Right ventricle myocardium inferior (tissue), 1 donor: ENCODE measurements around the gene RNF130. TPM values are rescaled to one million over a fixed set of nuclear protein-coding genes. Genes with fewer than 3 reads are reported as not detected.
"Not testable (repeated sequence)": the region's sequence is repeated elsewhere in the genome, so short reads cannot be mapped to it uniquely, and the experiment has no call there.

ENCODE experiments used
- ATAC-seq: fragments of 200-7000 bp; cut with Tn5 transposase; one replicate; pipeline ENCODE4 v1.9.1; 2020; ENCODE audit warnings: mild to moderate bottlenecking, moderate library complexity
- DNase-seq: peaks from one replicate; pipeline ENCODE4 v3.0.0; 2021; ENCODE audit errors: missing footprints
- intact Hi-C: fragments of 100-400 bp; cut with DNase I; formaldehyde crosslinking; loops from one replicate; pipeline ENCODE4 v1.11.0; 2022
- total RNA-seq: library from RNA; stranded (reverse); fragmentation: NEBNext Ultra II Directional; extraction: Animal tissue kit (Norgen Biotek cat#: 25700); gene quantifications from one replicate; pipeline ENCODE4 v1.2.1, GENCODE V29; 2021
- donor health status: DM: no; HTN: yes; CAD: no; lungs with severe emphysema.

RNF130 gene
- total RNA-seq, 1 donor from 2014 or later = 51.2 TPM

DNA sequence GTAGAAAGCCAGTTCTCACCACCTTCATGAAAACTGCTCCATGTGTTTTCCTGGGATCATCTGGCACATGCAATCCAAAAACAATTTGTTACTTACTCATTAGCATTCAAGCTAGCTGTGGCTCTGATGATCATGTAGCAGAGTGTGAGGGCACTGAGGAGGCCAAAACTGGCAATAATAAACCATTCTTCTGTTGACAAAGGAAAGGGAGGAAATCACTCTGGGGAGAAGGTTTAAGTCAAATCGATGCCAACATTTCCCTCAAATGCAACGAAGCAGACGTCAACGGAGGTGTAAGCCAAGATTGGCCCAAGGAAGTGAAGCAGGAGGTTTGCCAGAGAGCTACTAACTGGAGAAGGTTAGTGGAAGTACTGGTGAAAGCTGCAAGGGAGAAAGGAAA lies 108.2 kb downstream of the RNF130 start:
- intact Hi-C loops = no loop called here
- ATAC-seq (no peak), DNase-seq (no peak)

DNA sequence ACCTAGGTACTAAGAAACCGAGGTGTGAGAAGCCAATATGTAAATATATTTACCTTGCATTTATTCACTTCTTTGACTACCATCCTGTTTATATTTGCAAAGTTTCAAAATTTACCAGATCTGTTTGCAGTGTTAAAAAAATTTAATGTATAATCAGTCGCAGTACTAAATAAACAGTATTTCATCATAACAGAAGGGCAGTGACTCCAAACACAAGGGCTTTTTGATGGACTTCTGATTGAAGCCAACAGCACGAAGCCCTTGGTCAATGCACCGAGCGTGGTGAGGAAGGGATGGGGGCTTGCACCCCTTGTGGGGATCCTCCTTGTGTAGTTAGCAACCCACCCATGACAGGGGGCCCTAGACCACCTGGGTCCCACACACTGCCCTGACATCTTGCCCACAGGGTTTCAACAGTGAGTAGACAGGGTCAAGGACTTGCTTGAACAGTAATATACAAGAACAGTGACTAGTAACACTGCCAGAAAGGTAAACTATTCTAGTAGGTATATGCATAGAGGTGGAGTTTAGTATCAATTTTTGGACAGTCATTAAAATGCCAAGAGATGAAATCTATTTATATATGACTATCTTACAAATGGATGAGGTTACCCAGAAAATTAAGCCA lies 111.2 kb downstream of the RNF130 start:
- ATAC-seq (no peak), DNase-seq (no peak)
- intact Hi-C loops = no loop called here

DNA sequence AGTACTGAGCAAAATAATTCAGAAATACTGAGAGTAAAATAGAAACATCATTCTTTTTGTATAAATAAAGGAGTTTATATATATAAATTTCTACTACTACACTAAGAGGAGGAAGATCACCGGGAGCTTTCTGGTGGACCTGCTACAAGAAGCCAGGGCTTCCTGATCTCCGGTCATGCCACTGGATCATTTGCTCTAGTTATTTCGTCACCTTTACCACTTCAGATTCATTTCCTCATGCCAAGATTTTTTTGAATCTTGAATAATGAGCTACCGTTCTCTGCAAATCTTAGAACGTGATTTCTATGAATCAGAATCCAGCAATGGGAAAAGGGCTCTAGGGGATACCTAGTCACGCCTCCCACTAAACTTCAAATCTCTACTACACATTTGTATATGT lies 111.9 kb downstream of the RNF130 start:
- ATAC-seq = no peak
- intact Hi-C loops = no loop called here
- DNase-seq = no peak

DNA sequence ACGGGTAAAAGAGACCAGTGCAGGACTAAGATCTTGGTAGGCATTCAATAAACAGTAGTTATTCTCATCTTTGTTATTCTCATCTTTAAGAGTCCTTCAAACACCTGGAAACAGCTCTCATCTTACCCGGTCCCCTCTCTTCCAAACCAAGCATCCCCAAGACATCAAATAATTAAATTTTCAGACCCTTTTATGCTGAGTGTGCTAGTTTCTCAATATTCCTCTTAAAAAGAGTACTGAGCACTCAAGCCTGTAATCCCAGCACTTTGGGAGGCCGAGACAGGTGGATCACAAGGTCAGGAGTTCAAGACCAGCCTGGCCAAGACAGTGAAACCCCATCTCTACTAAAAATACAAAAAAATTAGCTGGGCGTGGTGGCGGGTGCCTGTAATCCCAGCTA lies 112.4 kb downstream of the RNF130 start:
- ATAC-seq, intact Hi-C loops, DNase-seq: not testable (repeated sequence)

DNA sequence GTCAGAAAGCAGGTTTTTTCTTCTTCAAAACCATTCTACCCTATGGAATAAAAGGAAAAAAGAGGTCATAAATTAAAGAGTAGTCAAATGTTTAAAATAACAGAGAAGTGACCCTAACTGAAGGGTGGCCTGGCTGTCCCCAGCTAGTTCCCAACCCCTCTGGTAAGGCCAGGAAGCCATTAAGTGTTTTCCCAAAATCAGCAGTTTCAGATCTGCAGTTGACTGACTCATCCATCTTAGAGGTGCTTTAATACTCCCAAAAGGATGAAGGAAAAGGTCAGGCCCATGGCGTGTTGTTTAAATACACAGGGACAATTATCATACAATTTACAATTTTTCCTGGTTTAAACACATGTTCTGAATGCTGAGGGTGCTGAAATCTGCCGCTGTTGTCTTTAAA lies 115.9 kb downstream of the RNF130 start:
- DNase-seq (no peak), ATAC-seq (no peak)
- intact Hi-C loops = no loop called here

DNA sequence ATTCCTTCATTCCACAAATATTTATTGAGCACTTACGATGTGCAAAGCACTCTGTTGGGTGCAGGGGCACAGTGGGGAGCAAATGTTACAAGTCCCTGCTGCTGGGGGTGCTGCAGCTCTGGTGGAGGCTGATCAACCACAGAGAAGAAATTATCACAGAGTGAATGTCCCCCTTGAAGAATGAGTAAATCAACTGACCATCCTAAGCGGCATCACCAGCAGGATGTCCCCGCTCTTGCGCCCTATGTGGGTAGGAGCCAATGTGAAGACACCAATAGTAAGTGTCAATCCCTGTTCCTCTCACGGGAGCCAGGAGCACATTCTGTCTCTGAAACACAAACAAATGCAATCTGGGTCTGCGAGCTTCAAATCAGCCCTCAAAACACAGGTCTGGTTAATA lies 116.5 kb downstream of the RNF130 start:
- ATAC-seq (no peak), DNase-seq (no peak)
- intact Hi-C loops = no loop called here

DNA sequence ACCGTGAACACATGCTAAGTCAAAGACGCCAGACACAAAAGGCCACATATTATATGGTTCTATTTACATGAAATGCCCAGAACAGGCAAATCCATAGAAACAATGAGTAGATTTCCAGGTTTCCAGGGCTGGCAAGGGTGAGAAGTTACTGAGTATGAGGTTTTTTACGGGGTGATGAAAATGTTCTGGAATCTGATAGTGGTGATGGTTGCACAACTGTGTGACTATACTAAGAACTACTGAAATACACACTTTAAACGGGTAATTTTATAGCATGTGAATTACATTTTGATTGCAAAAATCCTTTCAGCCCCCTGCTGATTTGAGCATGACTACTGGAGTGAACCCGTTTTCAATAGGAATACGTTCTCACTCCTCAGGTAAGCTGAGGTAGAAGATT lies 117.1 kb downstream of the RNF130 start:
- no peak for ATAC-seq
- DNase-seq = no peak
- intact Hi-C loops = no loop called here

DNA sequence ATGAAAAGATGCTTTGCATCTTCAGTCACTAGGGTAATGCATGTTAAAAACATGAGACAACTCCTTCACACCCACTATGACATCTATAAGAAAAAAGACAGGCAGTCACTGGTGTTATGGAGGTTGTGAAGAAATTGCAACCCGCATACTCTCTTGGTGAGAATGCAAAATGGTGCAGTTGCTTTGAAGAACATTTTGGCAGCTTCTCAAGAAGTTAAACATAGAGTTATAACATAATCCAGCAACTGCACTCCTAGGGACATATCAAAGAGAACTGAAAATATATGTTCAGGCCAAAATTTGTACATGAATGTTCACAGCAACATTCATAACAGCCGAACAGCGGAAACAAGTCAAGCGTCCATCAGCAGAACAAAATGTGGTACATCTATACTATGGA lies 117.6 kb downstream of the RNF130 start:
- no peak for DNase-seq
- no peak for ATAC-seq
- intact Hi-C loops = no loop called here

DNA sequence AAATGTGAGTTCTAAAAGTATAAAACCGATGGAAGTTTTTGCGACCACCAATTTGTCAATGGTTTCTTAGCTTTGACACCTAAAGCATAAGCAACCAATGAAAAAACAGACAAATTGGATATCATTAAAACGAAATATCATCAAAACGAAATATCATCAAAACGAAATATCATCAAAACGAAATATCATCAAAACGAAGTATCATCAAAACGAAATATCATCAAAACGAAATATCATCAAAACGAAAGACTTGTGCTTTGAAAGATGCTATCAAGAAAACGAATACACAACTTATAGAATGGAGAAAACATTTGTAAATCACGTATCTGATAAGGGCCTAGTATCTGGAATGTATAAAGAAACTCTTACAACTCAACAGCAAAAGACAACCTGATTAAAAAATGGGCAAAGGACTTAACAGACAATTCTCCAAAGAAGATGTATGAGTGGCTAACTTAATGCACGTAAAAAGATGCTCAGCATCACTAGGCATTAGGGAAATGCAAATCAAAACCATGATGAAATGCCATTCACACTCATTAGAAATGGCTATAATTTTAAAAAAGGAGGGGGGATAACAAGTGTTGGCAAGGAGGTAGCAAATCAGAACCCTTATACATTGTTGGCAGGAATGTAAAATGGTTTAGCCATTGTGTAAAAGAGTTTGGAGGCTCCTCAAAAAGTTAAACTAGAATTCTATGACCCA lies 134.4 kb downstream of the RNF130 start:
- intact Hi-C loops = no loop called here
- no peak for ATAC-seq
- no peak for DNase-seq

DNA sequence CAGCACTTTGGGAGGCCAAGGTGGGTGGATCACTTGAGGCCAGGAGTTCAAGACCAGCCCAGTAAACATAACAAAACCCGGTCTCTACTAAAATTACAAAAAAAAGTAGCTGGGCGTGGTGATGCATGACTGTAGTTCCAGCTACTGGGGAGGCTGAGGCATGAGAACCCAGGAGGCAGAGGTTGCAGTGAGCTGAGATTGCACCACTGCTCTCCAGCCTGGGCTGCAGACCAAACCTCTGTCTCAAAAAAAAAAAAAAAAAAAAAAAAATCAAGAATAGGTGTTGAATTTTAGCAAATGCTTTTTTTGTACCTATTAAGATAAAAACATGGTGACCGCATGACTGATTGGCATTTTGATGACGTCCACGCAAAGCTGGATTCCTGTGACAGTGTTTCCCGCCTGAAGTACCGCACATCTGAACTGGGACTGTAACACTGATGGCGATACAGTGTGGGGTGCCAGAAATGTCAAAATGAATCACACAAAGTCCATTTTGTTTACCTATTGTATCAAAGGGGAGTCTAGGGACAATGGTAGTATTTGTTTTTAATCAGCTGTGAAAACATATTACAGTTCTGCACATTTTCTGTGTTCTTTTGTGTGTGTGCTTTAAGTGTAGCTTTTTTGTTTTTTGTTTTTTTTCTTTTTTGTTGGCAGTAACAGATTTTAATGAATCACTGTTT lies 140.6 kb downstream of the RNF130 start:
- no peak for ATAC-seq
- intact Hi-C loops = no loop called here
- DNase-seq = no peak

DNA sequence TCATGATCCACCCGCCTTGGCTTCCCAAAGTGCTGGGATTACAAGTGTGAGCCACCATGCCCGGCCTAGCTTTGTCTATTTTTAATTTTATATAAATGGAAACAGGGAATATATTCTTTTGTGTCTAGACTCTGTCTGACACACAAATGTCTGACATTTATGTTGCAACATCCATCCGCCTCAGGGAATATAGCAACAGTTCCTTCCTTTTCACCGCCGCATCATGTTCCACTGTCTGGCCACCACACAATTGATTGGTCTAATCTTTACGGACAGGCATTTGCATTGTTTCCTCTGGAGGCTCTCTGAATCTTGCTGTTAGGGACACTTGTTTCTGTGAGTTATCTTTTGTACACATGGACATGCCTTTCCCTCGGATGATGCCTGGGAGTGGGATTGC lies 143.7 kb downstream of the RNF130 start:
- intact Hi-C loops = no loop called here
- no peak for ATAC-seq

DNA sequence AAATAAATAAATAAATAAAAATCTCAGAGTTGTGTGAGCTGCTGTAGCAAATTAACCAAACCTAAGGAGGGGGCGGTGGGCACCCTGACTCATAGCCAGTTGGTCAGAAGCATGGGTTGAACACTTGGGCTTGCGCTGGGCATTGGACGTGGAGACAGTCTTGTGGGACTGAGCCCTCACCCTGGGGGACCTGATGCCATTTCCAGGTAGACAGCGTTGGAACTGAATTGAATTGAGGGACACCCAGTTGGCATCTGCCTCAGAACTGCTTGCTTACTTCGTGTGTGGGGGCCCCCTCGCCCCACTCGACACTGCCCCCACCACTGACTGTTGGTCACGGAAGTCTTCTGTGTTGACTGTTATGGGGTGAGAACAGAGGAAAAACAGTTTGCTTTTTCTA lies 144.9 kb downstream of the RNF130 start:
- DNase-seq = no peak
- no peak for ATAC-seq
- intact Hi-C loops = no loop called here

More for the DNA sequence above, 143.7 kb downstream of the RNF130 start:
- DNase-seq = no peak

DNA sequence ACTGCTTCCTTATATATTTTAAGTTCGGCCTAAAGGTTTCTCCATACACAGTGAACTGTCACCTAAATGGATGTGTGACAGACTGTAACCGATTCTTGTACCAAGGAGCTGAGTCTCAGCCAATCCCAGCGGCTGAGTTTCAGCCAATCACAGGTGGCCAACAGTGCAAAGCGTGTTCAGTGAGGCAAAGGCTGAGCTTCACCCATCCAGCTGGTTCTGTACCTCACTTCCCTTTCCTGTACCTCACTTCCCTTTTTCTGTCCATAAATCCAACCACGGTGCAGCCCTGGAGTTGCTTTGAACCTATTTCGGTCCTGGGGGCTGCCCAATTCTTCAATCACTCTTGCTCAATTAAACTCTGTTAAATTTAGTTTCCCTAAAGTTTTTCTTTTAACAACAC lies 148.1 kb downstream of the RNF130 start:
- no peak for DNase-seq
- intact Hi-C loops = no loop called here
- no peak for ATAC-seq

DNA sequence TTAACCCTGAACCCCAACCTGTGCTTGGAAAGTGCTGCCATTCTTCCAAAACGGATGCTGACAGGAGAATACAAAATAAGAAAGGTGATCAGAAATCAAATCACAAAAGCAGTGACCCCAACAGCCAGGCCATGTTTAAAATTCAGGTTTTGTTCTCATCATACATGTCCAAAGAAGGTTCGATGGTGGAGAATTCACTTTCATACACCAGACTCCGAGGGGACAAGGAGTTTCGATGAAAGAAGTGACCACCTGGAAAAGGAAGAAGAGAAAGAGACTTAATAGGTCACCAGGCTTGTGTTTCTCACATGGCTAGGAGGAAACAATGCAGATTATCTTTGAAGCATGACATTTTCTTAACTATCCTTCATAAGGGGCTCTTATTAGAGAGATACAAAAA lies 151.4 kb downstream of the RNF130 start:
- ATAC-seq = no peak
- intact Hi-C loops = no loop called here
- no peak for DNase-seq

DNA sequence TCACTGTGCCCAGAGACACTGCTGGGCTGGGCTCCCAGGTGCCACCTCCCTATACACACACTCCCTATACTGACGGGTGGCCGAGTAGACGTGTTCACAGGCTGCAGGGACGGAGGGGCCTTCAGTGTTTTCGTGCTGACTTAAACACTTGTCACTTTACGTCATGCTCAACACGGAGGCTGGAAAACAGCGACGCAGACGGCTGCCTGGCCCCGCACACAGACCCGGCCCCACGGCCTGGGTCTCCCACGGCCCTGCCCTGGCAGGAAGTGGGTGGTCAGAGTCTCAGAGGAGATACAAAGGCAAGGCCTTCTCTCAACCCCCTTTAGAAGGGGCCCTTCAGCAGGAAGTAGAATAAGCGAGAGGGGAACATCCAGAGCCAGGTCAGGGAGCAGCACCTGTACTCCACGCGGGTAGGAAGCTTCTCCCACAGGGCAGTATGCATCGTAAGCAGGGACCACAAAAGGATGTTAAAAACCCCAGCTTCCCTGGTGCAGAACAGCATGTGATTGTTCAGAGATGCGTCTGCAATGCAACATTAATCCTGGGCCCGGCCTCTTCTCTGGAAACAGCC lies 152.0 kb downstream of the RNF130 start:
- no peak for ATAC-seq
- no peak for DNase-seq
- intact Hi-C loops = no loop called here

DNA sequence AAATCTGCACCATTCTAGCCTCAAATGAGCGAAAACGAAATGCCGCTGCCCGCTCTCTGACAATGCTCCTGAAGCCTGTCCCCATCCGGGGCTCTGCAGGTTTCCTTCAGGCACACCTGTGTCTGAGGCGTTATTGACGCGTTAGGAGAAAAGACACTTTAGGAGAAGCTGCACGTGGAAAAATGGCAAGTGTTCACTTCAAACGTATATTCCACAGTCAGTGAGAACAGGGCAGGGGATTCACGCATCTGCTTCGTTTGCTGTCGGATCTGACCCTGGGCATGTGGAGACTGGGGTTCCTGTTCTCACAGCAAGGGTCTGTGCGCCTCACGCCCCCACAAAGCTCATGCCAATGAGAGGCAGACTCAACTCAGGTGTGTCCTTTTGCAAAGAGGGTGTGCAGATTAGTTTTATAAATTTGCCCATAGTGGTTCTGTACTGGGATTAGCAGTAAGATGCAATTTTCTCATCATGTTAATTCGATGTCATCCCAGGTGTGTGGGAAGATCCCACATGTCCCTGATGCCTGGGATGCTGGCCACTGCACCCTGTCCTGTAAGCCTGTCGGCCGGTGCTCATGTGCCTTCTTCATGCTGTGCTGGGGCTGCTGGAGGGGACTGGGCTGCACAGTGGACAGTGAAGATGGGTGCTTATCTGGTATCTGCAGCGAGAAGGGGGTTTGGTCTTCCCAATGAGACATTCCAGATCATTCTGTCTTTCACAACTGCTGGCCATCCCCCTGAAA lies 152.6 kb downstream of the RNF130 start:
- intact Hi-C loops = no loop called here
- no peak for ATAC-seq
- no peak for DNase-seq

DNA sequence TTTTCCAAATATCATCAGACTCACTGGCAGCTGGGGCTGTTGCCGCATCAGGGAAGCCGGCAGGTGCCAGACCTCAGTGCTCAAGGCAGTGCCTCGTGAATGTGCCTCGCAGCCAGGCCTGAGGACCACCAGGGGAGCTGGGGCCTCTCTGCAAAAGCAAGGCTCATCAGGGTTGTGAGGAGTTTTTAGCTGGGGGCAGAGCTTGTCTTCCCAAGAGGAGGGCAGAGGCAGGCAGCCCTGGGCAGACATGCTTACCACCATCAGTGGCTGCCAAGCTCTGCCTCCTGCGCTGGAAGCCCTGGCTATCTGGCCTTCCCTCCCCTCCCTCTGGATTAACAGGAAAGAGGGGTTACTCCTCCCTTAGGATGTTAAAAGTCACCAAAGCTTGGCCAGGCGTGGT lies 155.0 kb downstream of the RNF130 start:
- DNase-seq = no peak
- ATAC-seq = no peak
- intact Hi-C loops = no loop called here

DNA sequence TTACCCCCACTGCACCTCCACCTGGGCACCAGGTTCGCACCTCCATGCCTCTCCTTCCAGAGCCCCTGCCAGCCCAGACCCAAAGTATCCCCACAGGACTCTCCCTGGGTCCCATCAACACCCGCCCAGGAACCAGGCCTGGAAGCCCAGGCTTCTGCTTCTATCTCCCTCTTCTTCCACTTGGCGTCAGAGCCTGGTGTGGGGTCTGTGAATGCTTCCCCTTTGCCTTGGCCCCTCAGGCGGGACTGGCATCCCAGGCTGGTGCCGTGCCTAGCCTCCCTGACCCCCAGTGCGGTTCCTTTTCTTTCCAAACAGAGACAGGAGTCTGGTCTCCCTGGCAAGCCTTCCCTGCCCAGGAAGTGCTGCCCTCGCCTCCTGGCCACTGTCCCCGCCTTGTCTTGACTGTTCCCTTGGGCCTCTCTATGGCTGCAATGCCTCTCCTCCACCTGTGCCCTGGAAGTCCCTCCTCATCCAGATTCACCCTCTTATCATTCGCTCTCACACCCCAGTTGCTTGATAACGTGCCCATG lies 156.1 kb downstream of the RNF130 start:
- DNase-seq = no peak
- intact Hi-C loops = no loop called here
- no peak for ATAC-seq
